ENCODE measurements around the gene BOD1L2.

Gene BOD1L2

GRCh38 chr18:57146956-57147636, at the start of gene BOD1L2:
TSS of gene BOD1L2 (plus strand) at chr18:57147087. CDS start at chr18:57147313, 226 bp downstream.
- no peak for DNase-seq (ENCODE audit: low read depth)

- no peak for DNase-seq (ENCODE audit: low read depth)
These were observed 39.6 kb upstream of the BOD1L2 start for GRCh38 chr18:57107140-57107832.

GRCh38 chr18:57110290-57110689, 36.6 kb upstream of the BOD1L2 start:
- DNase-seq (ENCODE audit: low read depth) = no peak

- DNase-seq (ENCODE audit: low read depth) = no peak
These were observed 33.0 kb upstream of the BOD1L2 start for GRCh38 chr18:57113799-57114420.

- no peak for DNase-seq (ENCODE audit: low read depth)
These were observed 30.2 kb upstream of the BOD1L2 start for GRCh38 chr18:57116598-57117132.

GRCh38 chr18:57121542-57122112, 25.3 kb upstream of the BOD1L2 start:
- DNase-seq (ENCODE audit: low read depth) = no peak

- no peak for DNase-seq (ENCODE audit: low read depth)
These were observed 23.9 kb upstream of the BOD1L2 start for GRCh38 chr18:57122936-57123510.

- DNase-seq (ENCODE audit: low read depth) = no peak
These were observed 21.3 kb upstream of the BOD1L2 start for GRCh38 chr18:57125627-57126026.

- DNase-seq (ENCODE audit: low read depth) = no peak
These were observed 18.5 kb upstream of the BOD1L2 start for GRCh38 chr18:57128220-57128932.

- DNase-seq (ENCODE audit: low read depth) = no peak
These were observed 15.8 kb upstream of the BOD1L2 start for GRCh38 chr18:57131101-57131500.

GRCh38 chr18:57131782-57132181, 15.1 kb upstream of the BOD1L2 start:
- DNase-seq (ENCODE audit: low read depth) = no peak

GRCh38 chr18:57134618-57135135, 12.2 kb upstream of the BOD1L2 start:
- DNase-seq (ENCODE audit: low read depth) = no peak

- no peak for DNase-seq (ENCODE audit: low read depth)
These were observed 11.2 kb upstream of the BOD1L2 start for GRCh38 chr18:57135699-57136098.

GRCh38 chr18:57137847-57138246, 9.0 kb upstream of the BOD1L2 start:
- no peak for DNase-seq (ENCODE audit: low read depth)

- no peak for DNase-seq (ENCODE audit: low read depth)
These were observed 5.4 kb upstream of the BOD1L2 start for GRCh38 chr18:57141208-57142129.

- no peak for DNase-seq (ENCODE audit: low read depth)
These were observed 4.6 kb upstream of the BOD1L2 start for GRCh38 chr18:57142324-57142723.

- DNase-seq (ENCODE audit: low read depth) = no peak
These were observed 3.6 kb upstream of the BOD1L2 start for GRCh38 chr18:57143265-57143664.

GRCh38 chr18:57148263-57148662, 1.4 kb downstream of the BOD1L2 start:
- DNase-seq (ENCODE audit: low read depth) = no peak

- no peak for DNase-seq (ENCODE audit: low read depth)
These were observed 2.2 kb downstream of the BOD1L2 start for GRCh38 chr18:57149051-57149450.

GRCh38 chr18:57149531-57149930, 2.6 kb downstream of the BOD1L2 start:
- no peak for DNase-seq (ENCODE audit: low read depth)

Measured in stimulated activated CD4-positive, alpha-beta T cell treated with anti-CD3 and anti-CD28 coated beads, Interleukin-2, amount 100 ng/mL, for 4 hours (primary cell).